SU-DHL-6 (cell line): ENCODE results near the gene FPGS.

Experiments
- EZH2phosphoT487 ChIP-seq: fragments of 200-600 bp; sonication (generic), shearing (Covaris generic); conservative IDR thresholded peaks from 2 replicates; pipeline ENCODE4 v1.6.1; 2018; ENCODE audit warnings: mild to moderate bottlenecking, antibody characterized with exemption, low read length, moderate library complexity, mixed read lengths
- TF ChIP-seq, protein P1 (sequence below): fragments of 200-600 bp; sonication (generic); IDR thresholded peaks from one replicate; pipeline ENCODE4 v1.5.1; 2017; ENCODE audit warnings: antibody characterized with exemption, mild to moderate bottlenecking, low read length, moderate library complexity; ENCODE audit not compliant: insufficient read depth, poor library complexity, severe bottlenecking

DNA sequence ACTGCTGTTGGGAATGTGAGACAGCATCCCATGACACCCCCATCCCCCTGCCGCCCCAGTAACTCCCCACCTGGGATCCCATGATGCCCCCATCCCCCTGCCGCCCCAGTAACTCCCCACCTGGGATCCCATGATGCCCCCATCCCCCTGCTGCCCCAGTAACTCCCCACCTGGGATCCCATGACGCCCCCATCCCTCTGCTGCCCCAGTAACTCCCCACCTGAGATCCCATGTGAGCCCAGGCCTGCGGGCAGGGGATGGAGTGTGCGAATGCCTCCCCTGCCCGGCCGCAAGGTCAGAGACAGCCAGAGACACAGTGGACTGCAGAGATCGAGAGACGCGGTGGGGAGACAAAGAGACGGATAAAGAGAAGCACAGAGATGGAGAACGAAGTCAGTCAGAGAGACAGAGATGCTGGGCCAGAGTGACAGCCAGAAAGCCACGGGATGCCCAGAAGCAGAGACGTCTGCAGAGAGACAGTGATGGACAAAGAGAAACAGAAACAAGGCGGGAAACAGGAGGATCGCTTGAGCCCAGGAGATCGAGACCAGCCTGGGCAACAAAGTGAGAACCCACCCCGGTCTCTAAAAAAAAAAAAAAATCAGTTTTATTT is 25.2 kb upstream of the FPGS start:
- TF ChIP-seq, protein P1, sequence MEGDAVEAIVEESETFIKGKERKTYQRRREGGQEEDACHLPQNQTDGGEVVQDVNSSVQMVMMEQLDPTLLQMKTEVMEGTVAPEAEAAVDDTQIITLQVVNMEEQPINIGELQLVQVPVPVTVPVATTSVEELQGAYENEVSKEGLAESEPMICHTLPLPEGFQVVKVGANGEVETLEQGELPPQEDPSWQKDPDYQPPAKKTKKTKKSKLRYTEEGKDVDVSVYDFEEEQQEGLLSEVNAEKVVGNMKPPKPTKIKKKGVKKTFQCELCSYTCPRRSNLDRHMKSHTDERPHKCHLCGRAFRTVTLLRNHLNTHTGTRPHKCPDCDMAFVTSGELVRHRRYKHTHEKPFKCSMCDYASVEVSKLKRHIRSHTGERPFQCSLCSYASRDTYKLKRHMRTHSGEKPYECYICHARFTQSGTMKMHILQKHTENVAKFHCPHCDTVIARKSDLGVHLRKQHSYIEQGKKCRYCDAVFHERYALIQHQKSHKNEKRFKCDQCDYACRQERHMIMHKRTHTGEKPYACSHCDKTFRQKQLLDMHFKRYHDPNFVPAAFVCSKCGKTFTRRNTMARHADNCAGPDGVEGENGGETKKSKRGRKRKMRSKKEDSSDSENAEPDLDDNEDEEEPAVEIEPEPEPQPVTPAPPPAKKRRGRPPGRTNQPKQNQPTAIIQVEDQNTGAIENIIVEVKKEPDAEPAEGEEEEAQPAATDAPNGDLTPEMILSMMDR, result no peak
- TF ChIP-seq EZH2phosphoT487, result no peak
